ENCODE data around the gene ZNF664.

Gene ZNF664

DNA sequence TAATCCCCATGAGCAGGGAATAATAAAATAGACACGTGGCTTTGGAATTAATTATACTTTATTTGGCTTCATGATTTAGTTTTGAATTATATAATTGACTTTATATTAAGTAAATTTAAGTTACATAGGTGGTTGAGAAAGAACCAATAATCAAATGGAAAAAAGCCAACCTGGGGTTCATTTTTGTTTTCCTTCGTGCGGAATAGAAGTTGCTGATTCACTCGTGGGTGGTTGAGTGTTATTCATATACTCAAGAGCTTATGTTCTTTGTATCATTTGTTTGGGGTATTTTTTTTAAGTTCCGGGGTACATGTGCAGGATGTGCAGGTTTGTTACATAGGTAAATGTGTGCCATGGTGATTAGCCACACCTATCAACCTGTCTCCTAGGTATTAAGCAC, 58.0 kb downstream of the ZNF664 start:
- Histone ChIP-seq H3K79me2 (ENCODE audit: control insufficient read depth, insufficient read depth, low read length, poor library complexity) (no peaks in the 10 kb centered on the region), H3K4ac (ENCODE audit: low read depth, low read length) (no peak overlapping the region), H3K27me3 (ENCODE audit: insufficient read depth, low read length) (no peaks in the 10 kb centered on the region), H4K91ac (ENCODE audit: low read depth, low read length) (peak overlapping the region; percentile 29), H2BK120ac (ENCODE audit: insufficient read depth, low read length, poor library complexity) (no peak overlapping the region), H3K27ac (ENCODE audit: low read depth, low read length) (peak overlapping the region; percentile 50), H3K23ac (ENCODE audit: low read length) (no peak overlapping the region), H3K9me3 (ENCODE audit: insufficient read depth, low read depth, low read length) (peaks cover 3% of the 10 kb centered on the region), H2BK12ac (ENCODE audit: low read length) (peak overlapping the region; percentile 70), H3K14ac (ENCODE audit: low read length) (peak overlapping the region; percentile 16), H3K36me3 (ENCODE audit: control insufficient read depth in 1 of 2, insufficient read depth in 2 of 2, low read length in 2 of 2) (no peaks in the 10 kb centered on the region), H3K4me2 (ENCODE audit: low read length) (no peak overlapping the region), H3K18ac (ENCODE audit: low read length) (no peak overlapping the region), H2AK5ac (ENCODE audit: low read length) (peak overlapping the region; percentile 10), H3K4me1 (ENCODE audit: control insufficient read depth in 1 of 2, insufficient read depth in 2 of 2, low read length in 2 of 2) (peaks cover 9% of the 10 kb centered on the region in 2 experiments), H4K8ac (ENCODE audit: low read depth, low read length) (no peak overlapping the region), H2AFZ (ENCODE audit: insufficient read depth, low read length, poor library complexity) (no peak overlapping the region), H4K12ac (ENCODE audit: low read depth, low read length) (no peak overlapping the region), H2BK5ac (ENCODE audit: low read depth, low read length, poor library complexity) (no peak overlapping the region), H3K4me3 (ENCODE audit: low read depth, low read length) (no peak overlapping the region), H3K9ac (ENCODE audit: low read length) (no peak overlapping the region), H3K79me1 (ENCODE audit: low read length) (peaks cover 10% of the 10 kb centered on the region)
- DNase-seq, result no peak
- WGBS (ENCODE audit: extremely low coverage, insufficient coverage, insufficient read length), result no CpG with 5 or more reads among the region's 5 CpGs

- no peaks in the 10 kb centered on the region for H3K27me3 ChIP-seq (ENCODE audit: insufficient read depth, low read length)
Observed at GRCh38 chr12:124032265-124032886, 59.4 kb downstream of the ZNF664 start.

GRCh38 chr12:124033859-124034258, 60.8 kb downstream of the ZNF664 start:
- H3K4me1 ChIP-seq (ENCODE audit: control insufficient read depth in 1 of 2, insufficient read depth in 2 of 2, low read length in 2 of 2), result peaks cover 5 to 9% of the 10 kb centered on the region in 2 experiments
- no peak overlapping the region for H3K4me3 ChIP-seq (ENCODE audit: low read depth, low read length)
- H2BK5ac ChIP-seq (ENCODE audit: low read depth, low read length, poor library complexity), result no peak overlapping the region
- no peak overlapping the region for H4K12ac ChIP-seq (ENCODE audit: low read depth, low read length)
- no peak for DNase-seq
- no peak overlapping the region for H2BK12ac ChIP-seq (ENCODE audit: low read length)
- no peak overlapping the region for H3K4ac ChIP-seq (ENCODE audit: low read depth, low read length)
- H3K27ac ChIP-seq (ENCODE audit: low read depth, low read length), result no peak overlapping the region
- H3K4me2 ChIP-seq (ENCODE audit: low read length), result no peak overlapping the region
- H3K79me1 ChIP-seq (ENCODE audit: low read length), result peaks cover 10% of the 10 kb centered on the region
- no peaks in the 10 kb centered on the region for H3K36me3 ChIP-seq (ENCODE audit: control insufficient read depth in 1 of 2, insufficient read depth in 2 of 2, low read length in 2 of 2)
- H2BK120ac ChIP-seq (ENCODE audit: insufficient read depth, low read length, poor library complexity), result no peak overlapping the region
- H3K9ac ChIP-seq (ENCODE audit: low read length), result no peak overlapping the region
- no peaks in the 10 kb centered on the region for H3K9me3 ChIP-seq (ENCODE audit: insufficient read depth, low read depth, low read length)
- H3K23ac ChIP-seq (ENCODE audit: low read length), result no peak overlapping the region
- no peak overlapping the region for H3K14ac ChIP-seq (ENCODE audit: low read length)
- no peak overlapping the region for H4K8ac ChIP-seq (ENCODE audit: low read depth, low read length)
- no CpG with 5 or more reads among the region's 2 CpGs for WGBS (ENCODE audit: extremely low coverage, insufficient coverage, insufficient read length)
- H2AFZ ChIP-seq (ENCODE audit: insufficient read depth, low read length, poor library complexity), result no peak overlapping the region
- no peaks in the 10 kb centered on the region for H3K27me3 ChIP-seq (ENCODE audit: insufficient read depth, low read length)
- H4K91ac ChIP-seq (ENCODE audit: low read depth, low read length), result no peak overlapping the region
- no peak overlapping the region for H2AK5ac ChIP-seq (ENCODE audit: low read length)
- no peak overlapping the region for H3K18ac ChIP-seq (ENCODE audit: low read length)
- no peaks in the 10 kb centered on the region for H3K79me2 ChIP-seq (ENCODE audit: control insufficient read depth, insufficient read depth, low read length, poor library complexity)

More at GRCh38 chr12:124032265-124032886, 59.4 kb downstream of the ZNF664 start:
- Histone ChIP-seq H3K14ac (ENCODE audit: low read length) (no peak overlapping the region), H2AFZ (ENCODE audit: insufficient read depth, low read length, poor library complexity) (no peak overlapping the region), H3K4me1 (ENCODE audit: control insufficient read depth in 1 of 2, insufficient read depth in 2 of 2, low read length in 2 of 2) (peaks cover 5 to 9% of the 10 kb centered on the region in 2 experiments), H4K8ac (ENCODE audit: low read depth, low read length) (no peak overlapping the region), H3K9ac (ENCODE audit: low read length) (no peak overlapping the region), H2BK120ac (ENCODE audit: insufficient read depth, low read length, poor library complexity) (no peak overlapping the region), H3K79me2 (ENCODE audit: control insufficient read depth, insufficient read depth, low read length, poor library complexity) (no peaks in the 10 kb centered on the region), H2BK5ac (ENCODE audit: low read depth, low read length, poor library complexity) (no peak overlapping the region), H2AK5ac (ENCODE audit: low read length) (no peak overlapping the region), H3K18ac (ENCODE audit: low read length) (no peak overlapping the region), H3K79me1 (ENCODE audit: low read length) (peaks cover 10% of the 10 kb centered on the region), H4K12ac (ENCODE audit: low read depth, low read length) (no peak overlapping the region), H3K9me3 (ENCODE audit: insufficient read depth, low read depth, low read length) (peaks cover 3% of the 10 kb centered on the region), H3K4me3 (ENCODE audit: low read depth, low read length) (no peak overlapping the region), H4K91ac (ENCODE audit: low read depth, low read length) (no peak overlapping the region), H3K4me2 (ENCODE audit: low read length) (no peak overlapping the region), H3K36me3 (ENCODE audit: control insufficient read depth in 1 of 2, insufficient read depth in 2 of 2, low read length in 2 of 2) (no peaks in the 10 kb centered on the region), H3K4ac (ENCODE audit: low read depth, low read length) (no peak overlapping the region), H3K23ac (ENCODE audit: low read length) (no peak overlapping the region), H2BK12ac (ENCODE audit: low read length) (no peak overlapping the region), H3K27ac (ENCODE audit: low read depth, low read length) (no peak overlapping the region)
- peak in 1 of 2 donors; percentile 70 for DNase-seq
- WGBS (ENCODE audit: extremely low coverage, insufficient coverage, insufficient read length), result no CpG with 5 or more reads among the region's 9 CpGs

DNA sequence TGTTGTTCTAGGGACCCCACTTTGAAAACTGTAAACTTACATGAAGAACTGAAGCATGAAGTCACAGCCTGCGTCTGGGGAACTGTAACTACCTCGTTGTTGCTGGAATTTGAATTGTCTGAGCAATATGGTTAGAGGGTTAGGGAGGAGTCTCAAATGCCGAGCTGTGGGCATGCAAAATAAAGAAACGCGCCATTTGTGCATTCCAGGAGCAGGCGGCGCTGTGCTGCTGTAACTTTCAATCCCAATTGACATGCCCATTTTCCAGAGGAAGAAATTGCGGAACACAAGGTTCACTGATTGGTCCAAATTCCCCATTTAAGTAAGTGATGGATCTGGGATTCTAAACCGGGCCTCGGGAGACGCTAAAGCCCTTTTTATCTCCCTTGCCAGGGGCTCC, 61.3 kb downstream of the ZNF664 start:
- no peak overlapping the region for H2BK5ac ChIP-seq (ENCODE audit: low read depth, low read length, poor library complexity)
- no peaks in the 10 kb centered on the region for H3K27me3 ChIP-seq (ENCODE audit: insufficient read depth, low read length)
- H2AK5ac ChIP-seq (ENCODE audit: low read length), result no peak overlapping the region
- no peaks in the 10 kb centered on the region for H3K79me2 ChIP-seq (ENCODE audit: control insufficient read depth, insufficient read depth, low read length, poor library complexity)
- no peak overlapping the region for H4K12ac ChIP-seq (ENCODE audit: low read depth, low read length)
- no CpG with 5 or more reads among the region's 11 CpGs for WGBS (ENCODE audit: extremely low coverage, insufficient coverage, insufficient read length)
- H3K36me3 ChIP-seq (ENCODE audit: control insufficient read depth in 1 of 2, insufficient read depth in 2 of 2, low read length in 2 of 2), result no peaks in the 10 kb centered on the region
- peak in 1 of 2 donors; percentile 5 for DNase-seq
- no peak overlapping the region for H3K9ac ChIP-seq (ENCODE audit: low read length)
- H4K91ac ChIP-seq (ENCODE audit: low read depth, low read length), result no peak overlapping the region
- no peak overlapping the region for H2BK120ac ChIP-seq (ENCODE audit: insufficient read depth, low read length, poor library complexity)
- peaks cover 5 to 9% of the 10 kb centered on the region in 2 experiments for H3K4me1 ChIP-seq (ENCODE audit: control insufficient read depth in 1 of 2, insufficient read depth in 2 of 2, low read length in 2 of 2)
- H3K23ac ChIP-seq (ENCODE audit: low read length), result no peak overlapping the region
- H3K4me3 ChIP-seq (ENCODE audit: low read depth, low read length), result no peak overlapping the region
- H3K79me1 ChIP-seq (ENCODE audit: low read length), result peaks cover 10% of the 10 kb centered on the region
- no peak overlapping the region for H3K4me2 ChIP-seq (ENCODE audit: low read length)
- no peak overlapping the region for H3K27ac ChIP-seq (ENCODE audit: low read depth, low read length)
- H3K4ac ChIP-seq (ENCODE audit: low read depth, low read length), result no peak overlapping the region
- no peak overlapping the region for H2AFZ ChIP-seq (ENCODE audit: insufficient read depth, low read length, poor library complexity)
- H4K8ac ChIP-seq (ENCODE audit: low read depth, low read length), result no peak overlapping the region
- H3K18ac ChIP-seq (ENCODE audit: low read length), result no peak overlapping the region
- H3K9me3 ChIP-seq (ENCODE audit: insufficient read depth, low read depth, low read length), result no peaks in the 10 kb centered on the region
- H2BK12ac ChIP-seq (ENCODE audit: low read length), result no peak overlapping the region
- H3K14ac ChIP-seq (ENCODE audit: low read length), result no peak overlapping the region
